ENCODE results near the gene RETREG1.
A peak's percentile ranks its signal among the peaks of the same experiment; 100 is the strongest.

DNA sequence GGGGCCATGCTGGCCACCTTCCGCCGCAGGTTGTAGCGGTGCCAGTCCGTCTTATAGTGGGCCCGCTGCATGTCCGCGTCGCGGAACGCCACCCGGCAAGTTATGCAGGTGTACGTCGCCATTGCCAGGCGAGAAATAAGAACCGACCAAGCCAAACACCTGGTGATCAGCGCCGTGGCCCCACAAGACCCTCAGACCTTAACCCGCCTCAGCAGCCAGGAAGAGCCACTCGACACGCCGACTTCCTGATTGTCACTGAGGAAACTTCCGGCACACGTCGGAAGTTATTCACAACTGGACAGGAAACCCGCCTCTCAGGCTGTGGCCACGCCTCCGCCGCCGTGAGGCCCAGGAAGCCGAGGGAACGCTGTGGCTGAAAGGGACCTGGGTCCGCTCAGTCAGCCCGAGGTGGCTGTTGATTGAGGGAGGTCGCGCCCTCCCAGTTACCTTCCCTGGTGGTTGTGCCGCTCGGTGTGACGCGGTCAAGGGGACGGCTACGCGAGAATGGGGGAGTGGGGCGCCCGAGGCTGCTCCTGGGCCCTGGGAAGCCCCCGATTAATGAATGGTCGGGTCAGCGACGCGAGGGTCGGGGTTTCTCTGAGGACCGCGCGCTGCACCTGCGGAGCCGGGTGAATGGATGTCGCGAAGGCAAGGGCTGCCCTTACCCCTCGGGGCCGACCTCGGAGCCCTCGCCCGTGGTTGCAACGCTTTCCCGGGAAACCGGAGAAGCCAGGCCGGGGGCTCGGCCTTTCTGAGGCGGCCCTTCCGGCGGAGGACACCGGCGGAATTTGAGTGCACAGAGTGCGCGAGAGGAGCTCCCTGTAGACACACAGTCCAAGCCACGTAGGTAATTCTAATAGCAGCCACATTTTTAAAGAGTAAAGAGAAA is 151.0 kb downstream of the RETREG1 start, which contains the start of gene ZNF622:
- TF ChIP-seq, protein P1, sequence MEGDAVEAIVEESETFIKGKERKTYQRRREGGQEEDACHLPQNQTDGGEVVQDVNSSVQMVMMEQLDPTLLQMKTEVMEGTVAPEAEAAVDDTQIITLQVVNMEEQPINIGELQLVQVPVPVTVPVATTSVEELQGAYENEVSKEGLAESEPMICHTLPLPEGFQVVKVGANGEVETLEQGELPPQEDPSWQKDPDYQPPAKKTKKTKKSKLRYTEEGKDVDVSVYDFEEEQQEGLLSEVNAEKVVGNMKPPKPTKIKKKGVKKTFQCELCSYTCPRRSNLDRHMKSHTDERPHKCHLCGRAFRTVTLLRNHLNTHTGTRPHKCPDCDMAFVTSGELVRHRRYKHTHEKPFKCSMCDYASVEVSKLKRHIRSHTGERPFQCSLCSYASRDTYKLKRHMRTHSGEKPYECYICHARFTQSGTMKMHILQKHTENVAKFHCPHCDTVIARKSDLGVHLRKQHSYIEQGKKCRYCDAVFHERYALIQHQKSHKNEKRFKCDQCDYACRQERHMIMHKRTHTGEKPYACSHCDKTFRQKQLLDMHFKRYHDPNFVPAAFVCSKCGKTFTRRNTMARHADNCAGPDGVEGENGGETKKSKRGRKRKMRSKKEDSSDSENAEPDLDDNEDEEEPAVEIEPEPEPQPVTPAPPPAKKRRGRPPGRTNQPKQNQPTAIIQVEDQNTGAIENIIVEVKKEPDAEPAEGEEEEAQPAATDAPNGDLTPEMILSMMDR (conservative IDR thresholded peaks at IDR 0.05; ENCODE audit: low read depth in 2 of 2), result no peak
- TF ChIP-seq JUNB (IDR thresholded peaks at IDR 0.05; ENCODE audit: unreplicated experiment) (no peak), EZH2 (IDR thresholded peaks at IDR 0.05; ENCODE audit: low read depth, unreplicated experiment) (no peak), POLR2AphosphoS5 (IDR thresholded peaks at IDR 0.05; ENCODE audit: low read depth) (peak; percentile 100), STAT1 (IDR thresholded peaks at IDR 0.05; ENCODE audit: unreplicated experiment) (no peak), EZH2phosphoT487 (IDR thresholded peaks at IDR 0.05; ENCODE audit: unreplicated experiment) (no peak), NANOG (IDR thresholded peaks at IDR 0.05; ENCODE audit: borderline replicate concordance) (no peak), CREB1 (CRISPR knock-in tag; IDR thresholded peaks at IDR 0.05; ENCODE audit: low read depth) (peak; percentile 57)
- TF ChIP-seq, protein P2, sequence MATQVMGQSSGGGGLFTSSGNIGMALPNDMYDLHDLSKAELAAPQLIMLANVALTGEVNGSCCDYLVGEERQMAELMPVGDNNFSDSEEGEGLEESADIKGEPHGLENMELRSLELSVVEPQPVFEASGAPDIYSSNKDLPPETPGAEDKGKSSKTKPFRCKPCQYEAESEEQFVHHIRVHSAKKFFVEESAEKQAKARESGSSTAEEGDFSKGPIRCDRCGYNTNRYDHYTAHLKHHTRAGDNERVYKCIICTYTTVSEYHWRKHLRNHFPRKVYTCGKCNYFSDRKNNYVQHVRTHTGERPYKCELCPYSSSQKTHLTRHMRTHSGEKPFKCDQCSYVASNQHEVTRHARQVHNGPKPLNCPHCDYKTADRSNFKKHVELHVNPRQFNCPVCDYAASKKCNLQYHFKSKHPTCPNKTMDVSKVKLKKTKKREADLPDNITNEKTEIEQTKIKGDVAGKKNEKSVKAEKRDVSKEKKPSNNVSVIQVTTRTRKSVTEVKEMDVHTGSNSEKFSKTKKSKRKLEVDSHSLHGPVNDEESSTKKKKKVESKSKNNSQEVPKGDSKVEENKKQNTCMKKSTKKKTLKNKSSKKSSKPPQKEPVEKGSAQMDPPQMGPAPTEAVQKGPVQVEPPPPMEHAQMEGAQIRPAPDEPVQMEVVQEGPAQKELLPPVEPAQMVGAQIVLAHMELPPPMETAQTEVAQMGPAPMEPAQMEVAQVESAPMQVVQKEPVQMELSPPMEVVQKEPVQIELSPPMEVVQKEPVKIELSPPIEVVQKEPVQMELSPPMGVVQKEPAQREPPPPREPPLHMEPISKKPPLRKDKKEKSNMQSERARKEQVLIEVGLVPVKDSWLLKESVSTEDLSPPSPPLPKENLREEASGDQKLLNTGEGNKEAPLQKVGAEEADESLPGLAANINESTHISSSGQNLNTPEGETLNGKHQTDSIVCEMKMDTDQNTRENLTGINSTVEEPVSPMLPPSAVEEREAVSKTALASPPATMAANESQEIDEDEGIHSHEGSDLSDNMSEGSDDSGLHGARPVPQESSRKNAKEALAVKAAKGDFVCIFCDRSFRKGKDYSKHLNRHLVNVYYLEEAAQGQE (IDR thresholded peaks at IDR 0.05; ENCODE audit: unreplicated experiment), result peak; percentile 5
- TF ChIP-seq, protein P3, sequence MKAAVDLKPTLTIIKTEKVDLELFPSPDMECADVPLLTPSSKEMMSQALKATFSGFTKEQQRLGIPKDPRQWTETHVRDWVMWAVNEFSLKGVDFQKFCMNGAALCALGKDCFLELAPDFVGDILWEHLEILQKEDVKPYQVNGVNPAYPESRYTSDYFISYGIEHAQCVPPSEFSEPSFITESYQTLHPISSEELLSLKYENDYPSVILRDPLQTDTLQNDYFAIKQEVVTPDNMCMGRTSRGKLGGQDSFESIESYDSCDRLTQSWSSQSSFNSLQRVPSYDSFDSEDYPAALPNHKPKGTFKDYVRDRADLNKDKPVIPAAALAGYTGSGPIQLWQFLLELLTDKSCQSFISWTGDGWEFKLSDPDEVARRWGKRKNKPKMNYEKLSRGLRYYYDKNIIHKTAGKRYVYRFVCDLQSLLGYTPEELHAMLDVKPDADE (IDR thresholded peaks at IDR 0.05), result peak; percentile 60; the same call in 1 of the 2 replicates

All from GM23338 (cell line).